HCT116 (cell line): ENCODE results near the gene HIVEP3.

Experiments used
- CTCF ChIP-seq, 3 experiments: fragments of 200-600 bp in 1 of 3; sonication (generic) in 1 of 3; IDR thresholded peaks in 2 of 3; conservative IDR thresholded peaks in 1 of 3; 2 replicates each; pipeline ENCODE4 v1.5.1; 2012 to 2017; ENCODE audit warnings: low read depth in 2 of 3, low read length in 2 of 3, antibody characterized with exemption in 1 of 3, borderline replicate concordance in 1 of 3, control low read depth in 1 of 3, mild to moderate bottlenecking in 1 of 3, mixed read lengths in 1 of 3, mixed run types in 1 of 3, moderate library complexity in 1 of 3; ENCODE audit not compliant: insufficient read depth in 1 of 3
- MAX ChIP-seq: IDR thresholded peaks from 2 replicates; pipeline ENCODE4 v1.6.1; 2012
- POLR2A ChIP-seq: IDR thresholded peaks from 2 replicates; pipeline ENCODE4 v1.7.0; 2011; ENCODE audit warnings: borderline replicate concordance; ENCODE audit not compliant: insufficient read depth, insufficient read length; ENCODE audit errors: extremely low read depth
- POLR2AphosphoS5 ChIP-seq: IDR thresholded peaks from 2 replicates; pipeline ENCODE4 v1.6.1; 2011; ENCODE audit warnings: mild to moderate bottlenecking, low read depth, low read length, moderate library complexity
- REST ChIP-seq: IDR thresholded peaks from 2 replicates; pipeline ENCODE4 v1.6.1; 2012; ENCODE audit warnings: low read depth
- SP1 ChIP-seq: IDR thresholded peaks from 2 replicates; pipeline ENCODE4 v1.6.1; 2012; ENCODE audit warnings: low read depth
- SRF ChIP-seq: IDR thresholded peaks from 2 replicates; pipeline ENCODE4 v1.6.1; 2012; ENCODE audit warnings: low read depth

GRCh38 chr1:41641941-41642527, 276.7 kb downstream of the HIVEP3 start:
- TF ChIP-seq POLR2AphosphoS5 = no peak
- no peak for TF ChIP-seq CTCF (IDR thresholded peaks at IDR 0.05 in 2 of 3, conservative IDR thresholded peaks at IDR 0.05 in 1 of 3; ENCODE audit: borderline replicate concordance in 1 of 3, insufficient read depth in 1 of 3, low read depth in 2 of 3, low read length in 2 of 3)
- TF ChIP-seq SRF = no peak
- no peak for TF ChIP-seq MAX
- TF ChIP-seq REST = no peak
- TF ChIP-seq SP1 = no peak
- TF ChIP-seq POLR2A = no peak
